ENCODE results near the gene ENTR1. TPM values are rescaled to one million over a fixed set of nuclear protein-coding genes. Genes with fewer than 3 reads are reported as not detected.
A peak's percentile ranks its signal among the peaks of the same experiment; 100 is the strongest.

Gene ENTR1
- total and polyA plus RNA-seq, 10 of the 15 experiments (the other 5 are each of a cell fraction or from before 2014, with no cell fraction given), result 8.2 to 96.4 (median 41.1) TPM

GRCh38 chr9:136372561-136373299 lies 37.7 kb downstream of the ENTR1 start (continued):
- TF ChIP-seq PBX3 (IDR thresholded peaks at IDR 0.05; ENCODE audit: insufficient replicate concordance, low read depth, low read length) (no peak), SMARCA5 (IDR thresholded peaks at IDR 0.05) (no peak), CHD1 (IDR thresholded peaks at IDR 0.05; ENCODE audit: low read depth, low read length) (no peak), E4F1 (IDR thresholded peaks at IDR 0.05; ENCODE audit: borderline replicate concordance, partially characterized antibody) (no peak), ZBTB11 (CRISPR knock-in tag; IDR thresholded peaks at IDR 0.05) (no peak), RUNX3 (IDR thresholded peaks at IDR 0.05; ENCODE audit: low read length) (0 out of 2 replicates have a peak, but pooled peaks have one; percentile 8), POLR2AphosphoS5 (IDR thresholded peaks at IDR 0.05; ENCODE audit: low read length) (0 out of 2 replicates have a peak, but pooled peaks have one; percentile 31), KLF5 (IDR thresholded peaks at IDR 0.05; ENCODE audit: partially characterized antibody) (no peak), ESRRA (IDR thresholded peaks at IDR 0.05; ENCODE audit: low read length) (no peak), NKRF (conservative IDR thresholded peaks at IDR 0.05) (no peak; the same call in 1 of the 2 replicates), ZNF384 (IDR thresholded peaks at IDR 0.05; ENCODE audit: borderline replicate concordance, low read depth, low read length) (no peak), ATF3 (IDR thresholded peaks at IDR 0.05; ENCODE audit: borderline replicate concordance, extremely low read depth, low read depth, low read length) (no peak), IKZF2 (IDR thresholded peaks at IDR 0.05) (no peak; a peak in 1 of 4 replicates), IRF5 (IDR thresholded peaks at IDR 0.05; ENCODE audit: borderline replicate concordance) (no peak), BACH1 (IDR thresholded peaks at IDR 0.05; ENCODE audit: borderline replicate concordance) (no peak), MTA3 (IDR thresholded peaks at IDR 0.05; ENCODE audit: borderline replicate concordance, low read length) (no peak), BCL11A (IDR thresholded peaks at IDR 0.05; ENCODE audit: low read depth, low read length) (no peak), POLR2AphosphoS2 (IDR thresholded peaks at IDR 0.05; ENCODE audit: low read depth, low read length) (no peak), GABPA (IDR thresholded peaks at IDR 0.05; ENCODE audit: low read depth) (no peak)

All from GM12878 (cell line).